Heart left ventricle (tissue), 13 donors: ENCODE results near the gene GPBP1L1.

Experiments used
- CTCF ChIP-seq, 12 donors: fragments of 200-600 bp; sonication (generic) in 4 of 12; IDR thresholded peaks; one replicate each; pipeline versions ENCODE4 v1.5.0 to v1.8.0; 2018 to 2022; ENCODE audit warnings: antibody characterized with exemption in 12 of 12, mild to moderate bottlenecking in 5 of 12
- POLR2A ChIP-seq, 2 donors: fragments of 450-650 bp; IDR thresholded peaks; one replicate each; pipeline ENCODE4 v1.6.1; 2017; ENCODE audit warnings: antibody characterized with exemption in 2 of 2, mild to moderate bottlenecking in 2 of 2, moderate library complexity in 2 of 2
- donor health status: ischemic (EF 13 %, LVEDD 7.1; RV severe dilation, severe dysfunction).
- donor health status: DM: no; HTN: yes; CAD: no.
- donor health status: DM: no; HTN: no; CAD: no.
- donor health status: ischemic (EF 25% LVEDD 6.9; RV normal size, moderate dysfunction).
- donor health status: ischemic (EF 25% LVEDD 5.7; RV mildly dilated, moderate dysfunction).
- donor health status: ischemic (EF 35%, LVEDD 5.7; RV mildly dilated, moderate dysfunction).
- donor health status: nonischemic (EF 11% LVEDD 7.7; RV severe dilation, severe dysfunction).
- donor health status: DM: yes; HTN: yes; CAD: no.
- donor health status: PGD.
- donor health status: ischemic (EF 29% LVEDD 5.4; RV normal size, mild dysfunction).
- donor health status: nonischemic (EF 23%, LVEDD 6.1; RV moderate dilation, normal function).

GRCh38 chr1:45619149-45619921 is 67.0 kb downstream of the GPBP1L1 start:
- TF ChIP-seq CTCF (IDR thresholded peaks at IDR 0.05) (no peak), POLR2A (IDR thresholded peaks at IDR 0.05) (no peak)
